Measurements from ENCODE around the gene TOB1.
"Not testable (repeated sequence)": the region's sequence is repeated elsewhere in the genome, so short reads cannot be mapped to it uniquely, and the experiment has no call there.

TOB1 gene

DNA sequence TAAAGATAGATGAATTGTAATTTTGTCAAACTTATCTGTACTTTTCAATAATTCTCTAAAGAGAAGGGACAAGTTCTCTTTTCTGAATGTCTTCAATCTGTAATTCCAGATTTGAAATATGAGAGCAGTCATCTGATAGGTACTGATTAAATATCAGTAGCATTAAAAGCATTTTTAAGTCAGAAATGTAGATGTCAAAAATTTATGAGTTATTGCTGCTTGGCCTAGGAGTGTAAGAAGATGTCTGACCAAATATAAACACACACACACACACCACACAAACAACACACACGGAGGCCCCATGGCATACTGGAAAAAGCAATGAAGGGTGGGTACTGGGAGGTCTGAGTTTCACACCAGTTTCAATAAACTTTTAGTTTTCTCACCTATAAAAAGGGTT is 2.4 kb upstream of the TOB1 start:
- DNase-seq (ENCODE audit: low read depth in 2 of 2) = no peak

DNA sequence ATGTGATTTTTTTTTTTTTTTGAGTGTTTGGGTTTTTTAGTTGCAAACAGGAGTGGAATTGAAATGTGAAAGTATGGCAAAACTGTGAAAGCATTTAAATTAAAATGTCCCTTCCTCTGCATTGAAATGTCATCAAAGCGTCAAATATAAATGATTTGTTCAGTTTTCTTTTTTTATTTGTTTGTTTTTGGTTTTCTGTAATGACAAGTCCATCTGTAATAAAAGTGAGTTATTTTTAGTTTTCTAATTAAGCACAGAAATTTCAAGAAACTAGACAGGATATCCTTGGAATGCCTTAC is 1.9 kb upstream of the TOB1 start:
- no peak for DNase-seq (ENCODE audit: low read depth in 2 of 2)

DNA sequence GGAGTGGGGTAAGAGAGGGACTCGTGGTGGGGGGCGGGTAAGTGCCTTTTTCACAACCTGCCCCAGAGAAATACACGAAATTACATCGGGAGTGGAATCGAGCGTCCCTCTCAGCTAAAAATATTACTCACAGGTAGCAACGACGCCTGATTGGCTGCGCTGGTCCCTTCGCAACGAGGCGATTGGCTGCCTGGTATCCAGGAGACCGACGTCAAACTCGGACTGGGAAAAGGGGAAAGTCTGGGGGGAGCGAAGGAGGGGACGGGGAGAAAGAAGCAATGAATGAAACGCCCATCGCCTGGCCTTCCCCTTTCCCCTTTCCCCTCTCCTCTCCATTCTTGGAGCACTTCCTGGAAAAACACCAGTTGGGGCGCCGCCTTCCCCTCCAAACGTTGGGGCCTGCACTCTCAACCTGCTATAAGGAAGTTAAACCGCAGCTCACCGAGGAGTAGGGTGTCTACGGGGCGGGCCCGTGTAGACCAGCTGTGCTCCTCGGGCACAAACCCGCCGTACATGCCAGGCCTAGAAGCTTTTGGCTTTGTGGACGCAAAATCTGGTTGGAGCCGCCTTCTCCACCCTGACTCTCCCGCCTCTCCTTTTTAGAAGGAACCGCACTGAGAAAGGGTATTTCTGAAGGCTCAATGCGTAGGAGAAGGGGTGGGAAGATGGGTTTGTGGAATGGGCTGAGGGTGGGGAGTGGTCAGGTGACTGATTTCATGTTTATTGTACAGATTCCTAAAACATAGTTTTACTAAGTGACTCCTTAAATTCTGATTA is 1.4 kb upstream of the TOB1 start:
- DNase-seq (ENCODE audit: low read depth in 2 of 2) = peak; percentile 60 to 70

DNA sequence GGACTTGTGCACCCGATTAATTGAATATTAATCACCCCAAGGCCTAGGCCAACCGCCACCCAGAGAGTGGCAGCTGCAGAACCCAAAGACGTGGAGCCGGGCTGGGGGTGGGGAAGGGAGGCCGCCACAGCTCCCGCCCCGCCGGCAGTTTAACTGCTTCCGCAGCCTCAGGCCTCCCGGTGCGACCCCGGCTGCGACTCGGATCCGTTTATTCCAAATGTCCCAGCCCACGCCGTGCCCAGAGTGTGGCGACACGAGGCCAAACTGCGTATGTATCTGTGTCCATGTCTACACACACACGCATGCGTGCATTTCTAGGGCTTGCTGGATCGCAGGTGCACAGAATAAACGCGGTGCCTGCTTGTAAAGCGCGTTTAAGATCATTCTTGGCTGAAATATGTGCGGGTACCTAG is 802 bp upstream of the TOB1 start:
- peak in 1 of 2 donors; percentile 40 for DNase-seq (ENCODE audit: low read depth in 2 of 2)

DNA sequence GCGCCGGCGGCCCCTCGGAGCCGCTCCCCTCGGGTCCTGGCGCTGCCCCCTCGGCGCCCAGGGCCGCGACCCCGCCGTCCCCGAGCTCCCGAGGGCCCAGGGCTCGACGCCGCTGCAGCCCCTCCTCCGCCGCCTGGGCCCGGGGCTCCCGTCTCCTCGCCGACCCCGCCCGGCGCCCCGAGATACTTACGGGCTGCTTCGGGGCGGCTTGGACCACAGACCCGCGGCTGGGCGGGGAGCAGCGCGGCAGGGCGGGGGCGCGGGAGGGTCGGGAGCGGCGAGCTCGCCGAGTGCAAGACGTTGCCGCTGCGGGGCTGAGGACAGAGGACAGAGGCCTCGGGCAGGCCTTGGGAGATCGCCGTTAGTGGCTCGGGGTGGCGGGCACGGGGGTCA is 290 bp downstream of the TOB1 start:
- no peak for DNase-seq (ENCODE audit: low read depth in 2 of 2)

DNA sequence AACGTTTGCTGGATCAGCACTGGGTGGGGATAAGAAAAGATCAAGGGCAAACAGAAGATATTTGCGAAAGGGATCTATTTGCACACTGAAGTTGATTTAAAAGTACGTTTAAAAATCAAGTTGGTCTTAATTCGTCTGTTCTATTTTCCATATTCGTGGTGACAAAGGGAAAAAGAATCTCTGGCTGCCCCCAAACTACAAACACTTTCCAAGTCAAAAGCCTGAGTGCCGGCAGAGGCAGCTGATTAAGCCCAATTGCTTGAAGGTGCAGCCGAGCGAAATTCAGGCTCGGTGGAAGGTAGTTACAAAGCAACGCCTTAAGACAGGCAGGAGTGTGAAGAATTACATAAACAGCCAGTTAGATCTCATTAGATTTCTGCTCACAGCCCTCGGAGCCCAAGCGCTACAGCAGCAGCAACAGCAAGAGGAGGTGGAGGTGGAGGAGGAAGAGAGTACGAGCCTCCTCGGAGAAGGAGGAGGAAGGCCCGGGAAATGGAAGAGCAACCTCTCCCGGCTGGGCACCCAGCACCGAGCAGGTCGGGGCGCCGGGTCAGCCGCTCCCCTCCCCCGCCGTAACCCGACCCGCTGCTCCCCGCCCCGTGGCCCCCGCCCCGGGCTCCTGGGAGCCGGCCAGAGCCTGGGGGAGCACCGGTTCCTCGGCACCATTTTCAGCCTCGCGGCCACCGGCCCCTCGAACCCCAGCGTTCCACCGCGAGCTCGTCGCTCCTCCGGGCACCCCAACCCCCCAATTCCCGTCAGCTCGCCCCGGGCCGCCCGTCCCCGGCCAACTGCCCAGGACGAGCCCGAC is 890 bp downstream of the TOB1 start:
- peak in 1 of 2 donors; percentile 30 for DNase-seq (ENCODE audit: low read depth in 2 of 2)

DNA sequence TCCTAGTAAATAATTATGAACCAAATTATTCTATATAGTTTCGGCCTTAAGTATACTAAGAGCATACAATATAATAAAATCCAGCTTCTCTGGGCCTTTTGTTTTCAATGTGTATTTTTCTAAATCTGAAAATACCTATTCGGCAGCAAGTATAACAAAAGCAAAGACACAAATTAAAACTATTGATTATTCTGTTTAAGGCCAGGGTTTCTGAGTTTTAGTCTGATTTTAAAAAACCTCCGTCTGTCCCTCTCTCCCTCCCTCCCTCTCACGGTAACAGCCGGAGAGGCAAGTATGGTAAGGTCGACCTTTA is 1.5 kb downstream of the TOB1 start:
- no peak for DNase-seq (ENCODE audit: low read depth in 2 of 2)

DNA sequence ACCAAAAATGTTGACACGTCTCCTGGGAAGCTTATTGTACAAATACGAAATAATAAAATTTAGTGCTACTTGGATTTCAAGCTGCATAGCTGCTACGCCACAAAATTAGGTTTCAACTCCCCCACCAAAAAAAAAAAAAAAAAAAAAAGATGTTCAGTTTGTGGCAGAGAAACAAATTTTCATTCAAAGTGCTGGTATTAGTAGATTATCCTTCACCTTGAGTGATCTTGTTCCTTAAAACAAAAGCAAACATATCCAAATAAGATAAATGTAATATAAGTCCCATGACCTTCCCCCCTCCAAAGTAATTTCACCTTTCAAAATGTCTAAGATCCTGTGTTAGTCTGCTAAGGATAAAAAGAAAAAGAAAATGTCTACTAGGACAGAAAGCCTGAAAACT is 2.2 kb downstream of the TOB1 start:
- DNase-seq (ENCODE audit: low read depth in 2 of 2) = no peak

DNA sequence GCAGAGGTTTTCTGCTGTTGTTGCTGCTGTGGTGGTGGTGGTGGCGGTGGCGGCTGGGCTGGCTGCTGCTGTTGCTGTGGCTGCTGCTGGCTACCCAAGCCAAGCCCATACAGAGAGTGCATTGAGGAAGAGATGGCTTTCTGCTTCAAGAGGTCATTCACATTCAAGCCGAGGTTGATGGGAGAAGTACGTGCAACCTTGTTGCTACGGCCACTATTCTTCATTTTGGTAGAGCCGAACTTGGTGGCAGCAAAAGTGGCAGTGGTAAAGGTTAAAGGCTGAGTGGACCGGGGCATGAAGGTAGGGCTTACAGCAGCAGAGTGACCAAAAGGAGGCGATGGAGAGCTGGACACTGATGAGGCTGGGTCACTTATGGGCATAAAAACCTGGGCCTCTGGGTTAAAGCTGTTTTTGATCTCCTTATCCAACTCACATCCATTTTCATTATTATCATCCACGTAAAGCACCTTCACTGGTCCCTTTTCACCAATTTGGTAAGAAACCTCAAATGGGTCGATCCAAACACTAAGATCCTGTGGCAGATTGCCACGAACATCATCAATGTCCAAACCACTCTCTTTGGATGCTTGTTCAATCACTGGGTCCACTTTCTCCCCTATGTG is 2.8 kb downstream of the TOB1 start:
- DNase-seq (ENCODE audit: low read depth in 2 of 2) = no peak

DNA sequence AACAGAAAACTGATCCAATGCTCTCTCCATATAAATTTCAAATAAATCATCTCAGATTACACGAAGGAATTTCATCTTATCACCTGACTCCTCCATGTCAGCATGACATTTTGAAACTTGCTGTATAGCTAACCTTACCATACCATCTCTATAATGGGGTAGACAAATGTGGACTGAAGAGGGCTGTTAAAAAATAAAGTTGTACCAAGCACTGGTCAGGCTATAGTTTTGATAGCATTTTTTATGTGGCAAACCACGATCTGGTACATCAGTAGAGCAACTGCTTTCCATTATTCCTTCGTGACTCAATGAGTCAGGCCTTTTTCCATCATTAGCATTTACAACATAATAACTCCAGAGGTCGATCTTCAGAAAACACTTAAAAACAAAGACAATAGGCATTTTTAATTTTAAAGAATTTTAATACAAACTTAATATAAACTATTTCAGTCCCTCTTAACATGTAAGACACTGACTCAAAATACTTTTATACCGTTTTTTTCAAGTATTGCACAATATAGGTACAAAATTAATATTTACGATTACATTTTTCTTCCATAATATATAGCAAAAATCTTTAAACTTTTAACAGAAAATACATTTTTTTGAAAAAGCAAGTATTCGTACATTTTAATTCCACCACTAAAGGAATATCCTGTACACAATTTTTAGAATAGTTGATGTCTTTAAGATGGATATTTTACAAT is 4.2 kb downstream of the TOB1 start:
- DNase-seq (ENCODE audit: low read depth in 2 of 2) = no peak

DNA sequence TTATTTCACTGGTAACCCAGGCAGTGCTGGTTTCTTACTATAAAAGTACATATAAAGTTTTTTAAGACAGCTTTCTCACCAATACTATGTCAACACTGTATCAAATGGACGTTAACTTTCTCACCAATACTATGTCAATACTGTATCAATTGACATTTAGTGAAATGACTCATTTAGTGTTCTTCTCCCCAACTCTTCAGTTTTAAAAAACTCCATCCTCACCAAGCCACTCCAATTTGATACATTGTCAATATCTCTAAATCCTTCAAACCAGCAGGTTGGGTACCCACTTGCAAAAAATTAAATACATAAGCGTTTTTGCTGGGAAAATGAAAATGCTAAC is 4.8 kb downstream of the TOB1 start:
- DNase-seq (ENCODE audit: low read depth in 2 of 2) = no peak

DNA sequence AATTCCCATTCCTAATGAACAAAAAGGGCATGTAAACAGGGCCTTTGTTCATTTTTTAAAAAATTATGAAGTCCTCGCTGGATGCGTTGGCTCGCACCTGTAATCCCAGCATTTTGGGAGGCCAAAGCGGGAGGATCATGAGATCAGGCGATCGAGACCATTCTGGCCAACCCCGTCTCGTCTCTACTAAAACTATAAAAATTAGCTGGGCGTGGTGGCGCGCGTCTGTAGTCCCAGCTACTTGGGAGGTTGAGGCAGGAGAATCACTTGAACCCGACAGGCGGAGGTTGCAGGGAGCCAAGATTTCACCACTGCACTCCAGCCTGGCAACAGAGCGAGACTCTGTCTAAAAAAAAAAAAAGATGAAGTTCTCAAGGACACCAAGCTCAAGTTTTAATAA is 6.4 kb downstream of the TOB1 start:
- DNase-seq (ENCODE audit: low read depth in 2 of 2) = not testable (repeated sequence)

DNA sequence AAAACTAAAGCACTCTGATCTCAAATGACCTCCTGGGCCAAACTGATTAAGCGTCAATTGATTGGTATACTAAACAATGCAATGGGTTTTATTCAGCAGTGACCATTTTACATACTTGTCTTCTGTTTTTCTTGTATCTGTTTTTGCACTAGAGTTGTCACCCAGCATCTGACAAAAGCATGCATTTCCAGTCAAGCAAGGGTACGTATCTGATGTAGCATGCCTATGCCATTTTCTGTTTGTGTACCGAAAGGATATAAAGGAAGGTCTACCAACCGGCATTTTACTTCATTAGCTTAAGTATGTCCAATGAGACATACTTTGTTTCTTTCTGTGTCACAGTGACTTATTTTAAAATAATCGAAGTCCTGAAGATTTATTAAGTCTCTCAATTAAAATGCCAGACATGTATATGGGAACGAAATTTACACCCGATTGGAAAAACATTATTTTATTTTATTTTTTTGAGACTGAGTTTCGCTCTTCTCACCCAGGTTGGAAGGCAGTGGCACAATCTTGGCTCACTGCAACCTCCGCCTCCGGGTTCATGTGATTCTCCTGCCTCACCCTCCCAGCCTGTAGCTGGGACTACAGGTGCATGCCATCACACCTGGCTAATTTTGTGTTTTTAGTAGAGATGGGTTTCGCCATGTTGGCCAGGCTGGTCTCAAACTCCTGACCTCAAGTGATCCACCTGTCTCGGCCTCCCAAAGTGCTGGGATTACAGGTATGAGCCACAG is 7.5 kb downstream of the TOB1 start:
- DNase-seq (ENCODE audit: low read depth in 2 of 2) = no peak

DNA sequence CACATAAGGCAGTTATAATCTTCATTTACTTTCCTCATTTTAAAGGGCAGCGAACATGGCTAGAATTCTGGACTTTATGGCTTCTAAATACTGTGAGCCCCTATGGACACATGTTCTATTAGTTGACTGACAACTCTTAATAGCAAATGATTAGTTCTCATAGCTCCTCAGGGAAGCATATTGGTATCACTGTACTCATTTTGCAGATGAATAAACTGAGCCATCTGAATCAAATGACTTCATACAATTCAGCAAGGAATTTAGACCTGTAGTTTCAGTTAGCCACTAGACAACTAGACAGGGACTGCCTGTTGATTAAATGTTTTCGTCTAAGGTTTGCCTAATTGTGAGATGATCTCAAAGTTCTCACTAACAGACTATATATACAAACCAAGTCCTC is 9.7 kb downstream of the TOB1 start:
- DNase-seq (ENCODE audit: low read depth in 2 of 2) = no peak

DNA sequence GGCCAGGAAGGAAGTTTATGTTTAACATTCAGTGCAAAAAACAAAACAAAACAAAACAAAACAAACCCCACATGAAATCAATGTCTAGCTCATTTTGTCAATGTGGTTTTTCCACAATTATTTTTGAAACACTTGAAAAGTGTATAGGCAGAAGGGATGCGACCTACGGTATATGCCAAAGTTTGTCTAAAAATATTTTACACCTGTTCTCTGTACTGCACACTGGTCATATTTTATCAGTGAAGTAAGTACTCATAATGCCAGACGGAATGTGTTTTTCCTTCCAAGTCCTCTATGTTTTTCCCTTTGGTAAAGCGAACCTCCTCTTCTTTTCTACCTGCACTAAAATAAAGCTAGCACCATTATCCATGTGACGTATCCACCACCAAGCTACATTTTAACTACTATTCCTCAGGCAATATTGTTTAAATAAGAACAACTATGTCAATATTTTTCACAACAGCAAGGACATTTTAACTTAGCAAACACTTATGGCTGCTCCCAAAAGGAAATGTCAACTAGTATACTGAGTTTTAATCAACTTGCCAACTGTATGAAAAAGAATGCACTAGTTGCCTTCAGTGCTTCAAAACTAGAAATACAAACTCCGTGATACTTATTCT is 10.3 kb downstream of the TOB1 start:
- DNase-seq (ENCODE audit: low read depth in 2 of 2) = no peak

DNA sequence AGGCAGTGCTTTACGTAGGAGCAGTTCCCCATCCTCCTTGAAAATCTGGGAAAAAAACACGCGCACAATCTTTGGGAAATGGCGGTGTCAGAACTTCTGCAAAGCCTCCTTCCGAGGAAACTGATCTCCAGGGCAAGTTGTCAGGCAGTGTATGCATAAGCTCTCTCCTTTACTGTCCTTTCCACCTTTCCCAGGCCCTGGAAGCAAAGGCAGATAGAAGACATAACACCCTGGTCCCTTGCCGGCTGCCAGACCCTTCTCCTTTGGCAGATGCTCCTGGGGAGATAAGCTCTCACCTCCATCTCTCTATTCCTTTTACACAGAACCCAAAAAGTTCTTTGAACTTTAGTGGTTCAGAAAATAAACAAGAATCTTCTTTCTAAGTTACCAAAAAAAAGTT is 12.4 kb downstream of the TOB1 start:
- no peak for DNase-seq (ENCODE audit: low read depth in 2 of 2)

DNA sequence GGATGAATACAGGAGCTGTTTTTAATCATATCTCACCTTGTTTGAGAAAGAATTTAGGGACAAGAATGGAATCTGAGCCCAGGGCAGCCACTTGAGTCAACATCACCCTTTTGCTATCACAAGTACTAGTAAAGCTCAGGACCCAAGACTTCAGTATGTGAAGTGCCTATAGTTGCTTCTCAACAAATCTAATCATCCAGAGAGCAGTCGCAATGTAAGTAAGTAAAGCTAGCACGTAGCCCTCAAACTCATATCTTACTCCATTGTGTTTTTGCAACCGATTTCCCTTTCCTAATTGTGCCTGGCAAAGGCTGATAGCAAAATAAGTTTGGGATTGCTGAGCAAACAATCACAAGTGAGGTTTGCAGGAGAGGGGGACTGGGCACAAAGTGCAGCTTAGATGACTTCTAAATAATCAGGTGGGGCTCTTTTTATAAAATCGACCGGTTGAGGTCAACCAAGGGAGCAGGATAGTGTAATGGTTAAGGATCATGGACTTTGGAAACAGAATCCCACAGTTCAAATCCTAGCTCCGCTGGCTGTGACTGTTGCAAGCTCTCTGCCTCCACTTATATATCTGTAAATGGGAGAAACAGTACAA is 13.0 kb downstream of the TOB1 start:
- no peak for DNase-seq (ENCODE audit: low read depth in 2 of 2)

DNA sequence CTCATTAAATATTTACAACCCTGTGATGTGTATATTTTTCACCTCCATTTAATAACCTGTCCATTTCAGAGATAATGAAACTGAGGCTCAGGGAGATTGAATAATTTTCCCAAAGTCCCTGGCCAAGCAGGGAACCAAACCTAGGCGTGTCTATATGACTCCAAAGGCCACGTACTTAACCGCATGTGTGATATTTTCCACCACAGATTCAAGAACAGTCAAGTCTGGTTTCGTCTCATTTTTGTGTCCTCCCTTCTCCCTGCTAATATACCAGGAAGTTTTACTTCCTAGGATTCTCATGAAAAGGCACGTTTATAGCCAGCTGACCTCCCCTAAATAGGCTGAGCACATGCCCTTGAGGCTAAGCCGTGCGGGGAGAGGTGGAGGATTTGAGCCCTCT is 15.5 kb downstream of the TOB1 start:
- no peak for DNase-seq (ENCODE audit: low read depth in 2 of 2)

DNA sequence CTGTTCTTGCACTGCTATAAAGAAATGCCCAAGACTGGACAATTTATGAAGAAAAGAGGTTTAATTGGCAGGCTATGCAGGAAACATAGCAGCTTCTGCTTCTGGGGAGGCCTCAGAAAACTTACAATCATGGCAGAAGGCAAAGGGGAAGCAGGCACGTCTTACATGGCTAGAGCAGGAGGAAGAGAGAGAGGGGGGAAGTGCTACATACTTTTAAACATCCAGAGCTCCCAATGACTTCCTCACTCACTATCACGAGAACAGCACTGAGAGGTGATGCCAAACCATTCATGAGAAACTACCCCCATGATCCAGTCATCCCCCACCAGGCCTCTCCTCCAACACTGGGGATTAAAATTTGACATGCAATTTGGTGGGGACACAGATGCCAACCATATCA is 17.4 kb downstream of the TOB1 start:
- DNase-seq (ENCODE audit: low read depth in 2 of 2) = no peak

DNA sequence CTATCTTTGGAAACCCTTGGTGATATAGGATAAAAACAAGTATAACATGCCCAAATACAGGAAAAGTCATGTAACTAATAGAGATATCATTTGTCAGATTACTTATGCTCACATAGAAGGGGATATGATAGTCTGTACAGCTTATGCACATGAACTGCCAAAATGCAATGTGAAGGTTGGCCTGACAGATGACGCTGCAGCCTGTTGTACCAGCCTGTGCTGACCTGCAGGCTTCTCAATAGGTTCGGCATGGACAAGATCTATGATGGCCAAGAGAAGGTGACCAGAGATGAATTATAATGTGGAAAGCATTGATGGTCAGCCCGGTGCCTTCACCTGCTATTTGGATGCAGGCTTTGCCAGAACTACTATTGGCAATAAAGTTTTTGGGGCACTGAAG is 18.1 kb downstream of the TOB1 start:
- DNase-seq (ENCODE audit: low read depth in 2 of 2) = no peak

DNA sequence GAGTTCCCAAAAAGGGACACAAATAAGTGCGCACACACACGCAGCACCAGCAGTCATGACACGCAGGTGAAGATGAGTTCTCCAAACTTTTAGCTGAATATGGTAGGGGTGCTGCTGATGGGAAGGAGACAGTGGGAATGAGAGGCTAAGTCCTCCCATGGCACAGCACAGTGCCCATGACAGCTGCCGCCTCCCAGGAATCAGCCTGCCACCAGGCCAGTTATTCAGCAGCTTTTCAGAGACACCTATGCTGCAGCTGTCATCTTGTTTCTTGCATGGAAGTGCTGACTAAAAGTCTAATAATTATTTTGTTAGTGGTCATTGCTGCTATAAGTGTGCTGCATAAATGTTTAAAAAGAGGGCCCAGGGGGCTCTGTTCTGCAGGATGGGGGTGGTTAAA is 18.6 kb downstream of the TOB1 start:
- DNase-seq (ENCODE audit: low read depth in 2 of 2) = no peak

Data from activated CD4-positive, alpha-beta T cell treated with anti-CD3 and anti-CD28 coated beads for 24 hours (primary cell).